NCI-H2171 (cell line): ENCODE results near the gene RPL35.
"Not testable (repeated sequence)": the region's sequence is repeated elsewhere in the genome, so short reads cannot be mapped to it uniquely, and the experiment has no call there.

Experiments used
- DNase-seq: peaks from one replicate; lab custom pipeline; 2025; lab: John Stamatoyannopoulos, UW

RPL35 gene

DNA sequence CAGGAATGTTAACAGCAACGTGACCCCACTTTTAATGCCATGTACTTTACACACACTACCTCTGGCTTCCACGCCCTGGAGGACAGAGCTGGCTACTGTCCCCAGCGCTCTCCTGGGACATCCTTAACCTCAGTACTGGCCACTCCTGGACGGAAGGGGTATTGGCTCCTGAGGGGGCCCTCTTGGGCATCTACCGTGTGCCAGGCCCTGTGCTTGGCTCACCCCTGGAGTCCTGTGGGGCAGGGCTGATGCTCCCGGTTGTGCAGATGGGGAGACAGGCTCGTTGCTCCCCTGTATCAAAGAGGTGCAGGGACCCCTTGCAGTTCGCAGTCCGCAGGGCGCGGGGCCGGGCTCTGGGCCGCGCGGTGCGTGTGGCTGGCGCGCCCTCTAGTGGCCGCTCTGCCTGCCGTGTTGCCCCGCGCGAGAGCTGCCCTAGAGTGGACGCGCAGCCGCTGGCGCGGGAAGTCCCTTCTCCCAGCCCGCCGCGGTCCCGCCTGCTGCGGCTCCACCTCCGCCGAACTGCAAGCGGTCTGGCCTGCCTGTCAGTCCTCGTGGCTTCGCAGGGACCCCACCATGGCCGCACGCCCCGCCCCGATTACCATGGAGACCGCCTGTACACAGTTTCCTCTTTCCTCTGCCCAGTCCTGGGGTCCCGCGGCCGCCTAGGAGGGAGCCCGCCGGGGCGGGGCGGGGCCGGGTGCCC lies 8.8 kb downstream of the RPL35 start, which contains the start of gene WDR38:
WDR38 (plus strand) TSS at position 632 of the 703 bp plus-strand sequence. CDS start 72 bp downstream, outside the sequence.
- peak; percentile 64 for DNase-seq

DNA sequence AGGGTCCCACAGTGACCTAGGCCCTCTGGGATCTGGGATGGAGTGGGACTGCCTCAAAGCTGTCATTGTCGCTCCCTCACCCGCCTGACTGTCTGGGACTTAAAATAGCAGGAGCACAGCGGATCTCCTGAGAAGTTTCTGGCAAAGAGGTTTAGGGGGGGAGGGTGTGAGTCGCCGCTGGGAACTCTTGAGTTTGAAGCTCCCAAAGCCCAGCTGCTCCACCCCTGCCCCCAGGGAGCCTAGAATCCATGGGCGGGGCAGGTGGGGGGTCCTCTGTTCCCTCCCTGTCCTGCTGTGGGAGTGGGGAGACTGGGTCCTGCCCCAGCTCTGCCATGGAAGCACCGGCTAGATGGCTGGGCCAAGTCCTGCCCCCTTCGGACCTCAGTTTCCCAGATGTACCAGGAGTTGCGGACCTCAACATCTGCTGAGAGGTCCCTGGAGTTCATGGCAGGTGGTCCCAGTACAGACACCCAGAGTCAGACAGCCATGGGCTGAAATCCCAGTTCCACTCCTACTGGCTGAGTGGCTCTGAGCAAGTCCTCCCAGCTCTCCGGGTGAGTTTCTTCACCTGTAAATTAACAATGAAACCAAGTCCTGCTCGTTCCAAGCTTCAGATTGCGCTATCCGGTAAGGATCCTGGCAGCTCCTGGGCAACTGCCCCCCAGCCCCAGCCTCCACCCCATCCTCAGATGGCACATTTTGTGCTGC lies 9.5 kb downstream of the RPL35 start:
- no peak for DNase-seq

DNA sequence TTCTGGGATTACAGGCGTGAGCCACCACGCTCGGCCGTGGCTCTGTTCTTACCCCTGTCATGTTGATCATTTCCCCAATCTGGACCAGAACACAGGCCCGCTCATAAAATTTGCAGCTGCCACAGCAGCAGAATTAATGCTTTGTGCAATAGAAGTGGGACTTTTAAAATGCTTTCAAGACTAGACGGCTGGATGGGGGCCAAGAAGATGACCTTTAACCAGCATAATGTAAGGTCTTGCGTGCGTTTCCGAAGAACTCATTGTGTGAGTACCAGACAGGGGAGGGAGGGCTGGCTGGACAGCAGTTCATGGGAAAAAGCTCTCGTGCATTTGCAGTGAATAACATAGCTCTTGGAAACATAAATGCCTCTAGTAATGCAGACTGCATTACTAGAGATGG lies 12.0 kb downstream of the RPL35 start:
- no peak for DNase-seq

DNA sequence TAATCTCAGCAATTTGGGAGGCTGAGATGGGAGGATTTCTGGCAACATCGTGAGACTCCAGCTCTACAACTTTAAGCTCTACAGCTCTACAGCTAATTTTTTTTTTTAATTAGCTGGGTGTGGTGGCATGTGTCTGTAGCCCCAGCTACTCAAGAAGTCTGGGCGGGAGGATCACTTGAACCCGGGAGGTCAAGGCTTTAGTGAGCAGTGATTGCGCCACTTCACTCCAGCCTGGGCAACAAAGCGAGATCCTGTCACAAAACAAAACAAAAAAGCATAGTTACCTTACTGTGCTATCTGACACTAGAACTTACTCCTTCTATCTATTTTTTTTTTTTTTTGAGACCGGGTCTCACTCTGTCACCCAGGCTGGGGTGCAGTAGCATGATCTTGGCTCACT lies 14.8 kb downstream of the RPL35 start:
- no peak for DNase-seq

DNA sequence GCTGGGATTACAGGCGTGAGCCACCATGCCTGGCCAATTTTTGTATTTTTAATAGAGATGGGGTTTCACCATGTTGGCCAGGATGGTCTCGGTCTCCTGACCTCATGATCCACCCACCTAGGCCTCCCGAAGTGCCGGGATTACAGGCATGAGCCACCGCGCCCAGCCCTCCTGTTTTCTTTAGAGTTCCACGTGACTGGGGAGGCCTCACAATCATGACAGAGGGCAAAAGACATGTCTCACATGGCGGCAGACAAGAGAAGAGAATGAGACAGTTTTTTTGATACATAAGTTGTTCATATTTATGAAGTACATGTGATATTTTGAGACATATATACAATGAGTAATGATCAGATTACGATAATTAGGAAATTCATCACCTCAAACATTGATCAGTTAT lies 15.3 kb downstream of the RPL35 start:
- DNase-seq: not testable (repeated sequence)

DNA sequence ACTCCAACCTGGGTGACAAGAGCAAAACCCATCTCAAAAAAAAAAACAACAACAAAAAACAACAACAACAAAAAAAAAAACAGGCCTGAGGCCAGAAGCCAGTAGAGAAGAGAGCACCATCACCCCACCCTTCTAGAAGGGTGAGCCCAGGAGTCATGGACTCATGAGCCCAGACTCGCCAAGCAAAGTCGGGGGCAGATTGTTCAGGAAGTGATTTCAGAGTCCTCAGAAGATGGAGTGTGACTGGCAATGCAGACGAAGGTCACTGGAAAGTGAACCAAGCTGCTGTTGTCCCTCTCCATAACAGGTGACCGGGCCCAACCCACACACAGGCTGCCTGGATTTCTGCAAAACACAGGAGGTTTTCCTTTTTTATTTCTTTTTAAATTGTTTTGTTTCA lies 17.5 kb downstream of the RPL35 start:
- DNase-seq: no peak

DNA sequence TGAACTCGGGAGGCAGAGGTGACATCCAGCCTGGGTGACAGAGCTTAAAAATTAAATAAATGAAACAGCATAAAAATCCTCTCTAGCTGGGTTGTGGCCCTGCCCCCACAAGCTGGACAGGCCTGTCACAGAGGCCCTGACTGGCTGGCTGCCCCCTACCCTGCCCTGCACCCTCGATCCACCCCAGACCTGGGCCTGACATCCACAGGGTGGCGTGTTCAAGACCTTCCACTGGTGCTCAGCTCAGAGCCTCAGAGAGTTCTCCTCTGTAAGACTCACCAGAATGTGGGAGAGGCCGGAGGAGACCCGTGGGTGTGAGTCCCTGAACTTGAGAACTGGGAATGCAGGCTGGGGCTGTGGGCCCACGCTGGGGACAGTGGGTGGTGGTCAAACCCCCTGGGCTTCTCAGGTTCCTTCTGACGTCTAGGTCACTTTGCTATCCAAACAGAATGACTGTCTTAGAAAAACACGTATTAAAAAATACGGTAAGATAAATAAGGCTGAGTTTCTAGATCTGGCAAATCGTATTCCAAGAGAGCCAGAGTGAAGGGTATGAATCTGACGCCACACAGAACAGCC lies 18.2 kb downstream of the RPL35 start:
- no peak for DNase-seq

DNA sequence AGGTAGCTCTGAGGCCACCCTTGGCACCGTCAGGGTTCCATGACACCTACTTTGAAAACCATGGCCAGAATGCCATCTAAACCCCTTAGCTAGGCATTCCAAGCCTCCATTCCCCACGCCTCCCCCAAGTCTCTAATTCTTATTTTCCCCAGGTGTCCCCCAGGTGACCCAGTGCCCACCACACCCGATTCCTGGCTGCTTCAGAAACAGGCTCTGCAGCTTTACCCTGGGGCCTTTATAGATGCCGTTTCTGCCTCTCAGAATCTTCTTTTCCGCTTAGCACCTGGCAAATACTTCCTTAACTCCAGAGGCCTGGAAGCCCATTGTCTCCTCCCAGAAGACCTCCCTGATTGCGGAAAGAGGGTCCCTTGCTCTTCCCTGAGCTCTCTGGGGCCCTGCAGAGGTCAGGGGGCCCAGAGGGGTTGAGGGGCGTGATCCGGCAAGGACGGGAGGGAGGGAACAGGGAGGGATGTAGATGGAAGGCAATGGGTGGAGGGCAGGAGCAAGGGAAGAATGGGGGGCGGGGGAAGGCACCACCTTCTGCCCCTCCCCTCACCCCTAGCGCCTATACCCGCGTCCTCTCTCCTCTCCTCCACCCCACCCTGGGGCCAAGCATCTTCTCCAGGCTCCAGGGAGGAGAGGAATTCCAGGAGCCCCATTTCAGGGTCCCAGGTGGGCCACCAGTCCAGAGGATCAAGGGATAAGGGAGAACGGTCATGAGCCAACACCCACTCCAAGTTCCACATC lies 20.5 kb downstream of the RPL35 start:
- DNase-seq: no peak

DNA sequence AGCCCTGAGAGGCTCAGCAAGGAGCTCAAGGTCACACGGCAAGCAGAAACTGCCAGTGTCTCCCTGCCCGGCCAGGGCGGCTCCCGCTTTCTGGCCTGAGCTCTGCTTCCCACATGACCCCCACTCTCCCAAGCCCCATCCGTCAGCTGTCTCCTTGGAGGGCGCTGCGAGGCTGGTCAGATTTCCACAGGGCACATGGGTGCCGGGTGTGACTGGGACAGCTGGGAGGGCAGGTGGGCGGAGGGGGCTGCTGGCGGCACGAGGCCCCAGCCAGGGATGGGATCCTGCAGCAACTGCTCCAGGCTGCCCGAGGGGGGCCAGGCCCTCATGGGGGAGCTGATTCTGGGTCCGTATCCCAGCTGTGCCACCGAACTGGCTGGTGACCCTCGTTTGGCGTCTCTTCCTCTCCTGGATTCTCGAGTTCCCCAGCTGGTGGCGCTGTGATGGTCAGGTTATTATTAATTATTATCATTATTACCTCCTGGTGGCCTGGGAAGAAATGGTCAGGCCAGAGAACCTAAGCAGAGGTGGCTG lies 21.4 kb downstream of the RPL35 start:
- DNase-seq: no peak

DNA sequence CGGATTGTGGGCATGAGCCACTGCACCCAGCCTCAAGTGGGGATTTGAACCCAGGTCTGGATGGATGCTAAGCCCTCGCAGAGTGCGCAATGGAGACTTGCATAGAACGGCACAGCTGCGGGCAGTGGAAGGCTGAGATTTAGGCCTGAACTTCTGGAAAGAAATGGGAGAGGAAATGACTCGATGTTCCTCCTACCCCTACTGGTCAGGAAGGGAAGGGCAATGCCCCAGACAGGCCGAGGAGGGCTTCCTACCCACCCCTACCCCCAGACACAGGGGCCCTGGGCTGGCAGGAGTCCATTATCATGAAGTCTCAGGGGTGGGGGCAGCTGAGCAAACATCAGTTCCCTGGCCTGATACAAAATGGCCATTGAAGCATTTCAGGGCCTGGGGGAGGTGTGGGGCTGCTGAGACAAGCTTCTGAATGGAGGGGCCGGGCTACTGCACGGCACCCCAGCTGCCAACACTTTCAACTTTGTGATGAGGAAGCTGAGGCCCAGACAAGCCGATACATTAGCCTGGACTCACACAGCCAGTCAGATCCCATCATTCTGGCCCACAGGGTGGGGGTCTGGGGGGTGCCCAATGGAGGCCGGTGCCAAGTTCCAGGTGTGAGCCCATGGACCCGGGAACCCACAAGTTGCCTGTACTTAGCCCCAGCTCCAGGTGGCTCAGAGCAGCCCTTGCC lies 22.0 kb downstream of the RPL35 start:
- DNase-seq: no peak

DNA sequence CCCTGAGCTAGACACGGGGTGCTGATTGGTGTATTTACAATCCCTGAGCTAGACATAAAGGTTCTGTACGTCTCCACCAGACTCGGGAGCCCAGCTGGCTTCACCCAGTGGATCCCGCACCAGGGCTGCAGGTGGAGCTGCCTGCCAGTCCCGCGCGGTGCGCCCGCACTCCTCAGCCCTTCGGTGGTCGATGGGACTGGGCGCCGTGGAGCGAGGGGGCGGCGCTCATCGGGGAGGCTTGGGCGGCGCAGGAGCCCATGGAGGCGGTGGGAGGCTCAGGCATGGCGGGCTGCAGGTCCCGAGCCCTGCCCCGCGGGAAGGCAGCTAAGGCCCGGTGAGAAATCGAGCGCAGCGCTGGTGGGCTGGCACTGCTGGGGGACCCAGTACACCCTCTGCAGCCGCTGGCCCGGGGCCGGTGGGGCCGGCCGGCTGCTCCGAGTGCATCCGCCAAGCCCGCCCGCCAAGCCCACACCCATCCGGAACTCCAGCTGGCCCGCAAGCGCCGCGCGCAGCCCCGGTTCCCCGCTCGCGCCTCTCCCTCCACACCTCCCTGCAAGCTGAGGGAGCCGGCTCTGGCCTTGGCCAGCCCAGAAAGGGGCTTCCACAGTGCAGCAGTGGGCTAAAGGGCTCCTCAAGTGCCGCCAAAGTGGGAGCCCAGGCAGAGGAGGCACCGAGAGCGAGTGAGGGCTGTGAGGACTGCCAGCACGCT lies 23.0 kb downstream of the RPL35 start:
- DNase-seq: not testable (repeated sequence)

DNA sequence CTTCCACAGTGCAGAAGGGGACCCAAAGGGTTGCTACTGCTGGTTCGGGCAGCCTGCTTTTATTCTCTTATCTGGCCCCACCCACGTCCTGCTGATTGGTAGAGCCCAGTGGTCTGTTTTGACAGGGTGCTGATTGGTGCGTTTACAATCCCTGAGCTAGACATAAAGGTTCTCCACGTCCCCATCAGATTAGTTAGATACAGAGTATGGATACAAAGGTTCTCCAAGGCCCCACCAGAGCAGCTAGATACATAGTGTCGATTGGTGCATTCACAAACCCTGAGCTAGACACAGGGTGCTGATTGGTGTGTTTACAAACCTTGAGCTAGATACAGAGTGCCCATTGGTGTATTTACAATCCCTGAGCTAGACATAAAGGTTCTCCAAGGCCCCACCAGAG lies 23.6 kb downstream of the RPL35 start:
- DNase-seq: not testable (repeated sequence)

DNA sequence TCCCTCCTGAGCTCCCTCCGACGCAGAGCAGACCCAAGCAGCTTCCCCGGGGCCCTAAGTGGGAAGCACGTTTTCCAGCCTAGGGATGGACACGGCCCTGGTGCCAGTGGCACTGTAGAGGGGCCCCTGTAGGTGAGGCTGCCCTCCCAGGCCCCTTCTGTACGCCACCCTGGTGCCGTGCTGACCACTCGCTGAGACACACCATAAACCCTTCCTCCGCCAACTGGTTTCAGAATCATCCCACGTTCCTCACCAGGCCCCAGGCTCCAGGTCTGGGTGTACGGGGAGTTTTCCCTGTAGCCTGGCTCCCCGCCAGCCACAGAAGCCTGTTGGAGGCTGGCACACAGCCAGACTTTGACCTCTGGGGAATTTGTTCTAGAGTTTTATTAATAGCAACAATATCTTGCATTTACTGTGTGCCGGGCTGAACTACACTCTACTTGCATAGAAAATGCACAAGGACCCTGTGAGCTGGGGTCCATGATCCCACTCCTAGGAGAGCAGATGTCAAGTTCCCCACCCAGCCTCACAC lies 26.7 kb downstream of the RPL35 start:
- peak; percentile 91 for DNase-seq

DNA sequence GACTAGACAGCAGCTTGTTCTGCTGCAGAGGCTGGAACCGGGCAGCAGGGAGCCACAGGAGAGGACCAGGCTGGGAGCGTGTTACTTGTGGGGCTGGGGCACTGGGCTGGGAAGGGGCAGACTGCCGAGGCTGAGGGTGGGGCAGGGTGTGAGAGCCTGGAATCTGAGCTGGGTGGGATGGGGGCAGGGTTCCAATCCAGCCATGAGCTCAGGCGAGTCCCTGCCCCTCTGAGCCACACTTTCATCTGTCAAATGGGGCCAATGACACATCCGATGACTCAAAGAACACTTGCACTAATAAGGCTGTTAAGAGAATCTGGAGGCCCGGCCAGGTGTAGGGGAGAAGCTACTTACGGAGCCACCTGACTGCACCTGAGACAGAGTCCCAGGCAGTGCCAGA lies 27.2 kb downstream of the RPL35 start:
- no peak for DNase-seq

DNA sequence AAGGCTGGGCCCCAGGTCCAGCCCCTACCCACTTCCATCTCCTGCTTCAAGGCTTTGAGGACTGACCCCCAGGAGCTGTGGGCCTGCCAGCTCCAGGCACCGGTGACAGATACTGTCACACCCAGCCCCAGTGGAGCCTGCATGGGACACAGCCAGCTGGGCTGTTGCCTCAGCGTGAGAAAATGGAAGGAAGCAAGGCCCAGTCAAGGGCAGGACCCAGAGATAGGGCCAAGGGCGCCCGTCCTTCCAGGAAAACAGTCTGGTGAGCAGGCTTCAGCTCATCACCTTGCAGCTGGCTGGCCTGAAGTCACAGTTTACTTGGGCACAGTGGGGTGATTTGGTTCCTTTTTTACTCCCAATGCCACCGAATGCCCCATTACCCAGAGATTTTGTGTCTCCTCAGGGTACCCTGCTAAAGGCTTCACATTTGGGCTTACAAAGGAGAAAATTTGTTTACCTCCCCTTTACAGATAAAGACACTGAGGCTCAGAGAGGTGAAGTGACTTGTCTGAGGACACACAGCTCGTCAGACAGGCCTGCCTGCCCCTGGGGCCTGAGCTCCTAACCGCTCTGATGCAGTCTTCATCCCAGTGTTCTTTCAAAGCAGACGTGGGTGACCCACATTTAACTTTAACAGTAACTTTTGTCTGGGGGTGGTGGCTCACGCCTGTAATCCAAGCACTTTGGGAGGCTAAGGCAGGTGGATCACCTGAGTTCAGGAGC lies 30.0 kb downstream of the RPL35 start:
- DNase-seq: no peak

DNA sequence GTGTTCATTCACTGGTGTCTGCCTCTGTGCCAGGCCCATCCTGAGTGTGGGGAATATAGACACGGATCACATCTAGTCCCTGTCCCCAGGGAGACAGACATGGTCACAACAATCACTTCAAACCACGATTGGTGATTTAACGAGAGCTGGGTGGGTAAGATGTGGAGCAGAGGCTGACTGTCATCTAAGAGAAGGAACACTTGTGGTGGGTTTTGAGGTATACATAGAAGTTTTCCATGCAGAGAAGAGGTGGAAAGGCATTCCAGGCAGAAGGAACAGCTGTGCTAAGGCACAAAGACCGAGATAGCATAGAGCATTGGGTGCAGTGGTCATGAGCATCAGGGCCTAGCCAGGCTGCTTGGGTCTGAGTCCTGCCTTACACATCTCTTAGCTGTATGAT lies 31.2 kb downstream of the RPL35 start:
- DNase-seq: no peak

DNA sequence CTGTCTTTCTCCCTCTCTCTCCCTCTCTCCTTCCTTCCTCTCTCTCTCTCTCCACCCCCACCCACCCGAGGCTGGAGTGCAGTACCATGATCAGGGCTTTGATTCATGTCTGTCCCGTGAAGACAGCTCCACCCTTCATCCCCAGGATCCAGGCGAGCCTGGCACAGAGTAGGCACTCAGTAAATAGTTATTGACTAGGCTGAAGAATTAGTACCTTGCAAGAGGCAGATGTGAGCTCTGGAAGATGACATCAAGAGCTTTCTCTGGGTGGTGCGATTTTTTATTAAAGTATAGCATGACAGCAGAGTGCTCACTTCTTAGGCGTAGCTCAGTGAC lies 32.5 kb downstream of the RPL35 start:
- DNase-seq: no peak

DNA sequence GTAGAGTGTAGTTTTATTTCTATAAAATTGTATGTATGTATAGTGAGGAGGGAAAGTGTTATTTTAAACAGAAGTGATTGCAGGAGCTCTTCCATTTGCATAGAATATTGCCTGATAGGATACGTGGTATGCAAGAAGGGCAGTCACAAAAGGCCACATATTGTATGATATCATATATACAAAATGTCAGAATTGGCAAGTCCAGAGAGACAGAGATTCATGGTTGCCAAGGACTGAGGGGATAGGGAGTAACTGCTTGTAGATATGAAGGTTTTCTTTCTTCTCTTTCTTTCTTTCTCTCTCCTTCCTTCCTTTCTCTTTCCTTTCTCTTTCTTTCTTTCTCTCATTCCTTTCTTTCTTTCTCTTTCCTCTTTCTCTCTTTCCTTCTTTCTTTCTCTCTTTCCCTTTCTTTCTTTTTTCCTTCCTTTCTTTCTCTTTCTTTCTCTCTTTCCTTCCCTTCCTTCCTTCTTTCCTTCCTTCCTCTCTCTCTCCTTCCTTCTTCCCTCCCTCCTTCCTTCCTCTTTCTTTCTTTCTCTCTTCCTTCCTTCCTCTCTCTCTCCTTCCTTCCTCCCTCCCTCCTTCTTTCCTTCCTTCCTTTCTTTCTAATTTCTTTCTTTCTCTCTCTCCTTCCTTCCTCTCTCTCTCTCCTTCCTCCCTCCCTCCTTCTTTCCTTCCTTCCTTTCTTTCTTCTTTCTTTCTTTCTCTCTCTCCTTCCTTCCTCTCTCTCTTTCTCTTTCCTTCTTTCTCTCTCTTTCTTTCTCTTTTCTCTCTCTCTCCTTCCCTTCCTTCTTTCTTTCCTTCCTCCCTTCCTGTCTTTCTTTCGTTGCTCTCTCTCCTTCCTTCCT lies 33.0 kb downstream of the RPL35 start:
- no peak for DNase-seq
